ENCODE data around the gene MT1X. TPM values are rescaled to one million over a fixed set of nuclear protein-coding genes. Genes with fewer than 3 reads are reported as not detected.

MT1X gene
- total RNA-seq, 1 experiment from 2014 or later: 18.9 TPM

- Histone ChIP-seq H2AFZ (no peak overlapping the region), H3K79me2 (ENCODE audit: low read depth) (no peaks in the 10 kb centered on the region), H3K36me3 (ENCODE audit: low read depth) (no peaks in the 10 kb centered on the region), H3K9me3 (ENCODE audit: insufficient read depth, low read depth) (no peaks in the 10 kb centered on the region), H3K4me2 (no peak overlapping the region), H3K4me1 (replicated peaks; ENCODE audit: insufficient read depth) (peaks cover 9% of the 10 kb centered on the region), H3K4me3 (no peak overlapping the region), H3K9me2 (ENCODE audit: insufficient read depth) (no peaks in the 10 kb centered on the region), H3K27me3 (ENCODE audit: insufficient read depth, low read depth) (no peaks in the 10 kb centered on the region), H3F3A (ENCODE audit: insufficient read depth, low read depth) (0 out of 2 replicates have a peak, but pooled peaks cover 8% of the 10 kb centered on the region), H4K20me1 (ENCODE audit: insufficient read depth) (no peaks in the 10 kb centered on the region), H3K27ac (no peak overlapping the region)
- TF ChIP-seq, protein P1, sequence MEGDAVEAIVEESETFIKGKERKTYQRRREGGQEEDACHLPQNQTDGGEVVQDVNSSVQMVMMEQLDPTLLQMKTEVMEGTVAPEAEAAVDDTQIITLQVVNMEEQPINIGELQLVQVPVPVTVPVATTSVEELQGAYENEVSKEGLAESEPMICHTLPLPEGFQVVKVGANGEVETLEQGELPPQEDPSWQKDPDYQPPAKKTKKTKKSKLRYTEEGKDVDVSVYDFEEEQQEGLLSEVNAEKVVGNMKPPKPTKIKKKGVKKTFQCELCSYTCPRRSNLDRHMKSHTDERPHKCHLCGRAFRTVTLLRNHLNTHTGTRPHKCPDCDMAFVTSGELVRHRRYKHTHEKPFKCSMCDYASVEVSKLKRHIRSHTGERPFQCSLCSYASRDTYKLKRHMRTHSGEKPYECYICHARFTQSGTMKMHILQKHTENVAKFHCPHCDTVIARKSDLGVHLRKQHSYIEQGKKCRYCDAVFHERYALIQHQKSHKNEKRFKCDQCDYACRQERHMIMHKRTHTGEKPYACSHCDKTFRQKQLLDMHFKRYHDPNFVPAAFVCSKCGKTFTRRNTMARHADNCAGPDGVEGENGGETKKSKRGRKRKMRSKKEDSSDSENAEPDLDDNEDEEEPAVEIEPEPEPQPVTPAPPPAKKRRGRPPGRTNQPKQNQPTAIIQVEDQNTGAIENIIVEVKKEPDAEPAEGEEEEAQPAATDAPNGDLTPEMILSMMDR (conservative IDR thresholded peaks at IDR 0.05): no peak
- intact Hi-C loops (cut with micrococcal nuclease; ENCODE audit: unreplicated experiment): loop anchor here (1.0 to 10.0 kb wide), 6 partner anchors 97 to 988 kb away; no protein-coding TSS in a partner anchor
- ChIA-PET POLR2A (ENCODE audit: unreplicated experiment) (no interaction called here), CTCF (interaction anchor here (0.6 to 2.2 kb wide), 9 partner anchors 14 to 196 kb away, joined by 3 to 13 read pairs (median 3); no protein-coding TSS in a partner anchor)
- no peak for DNase-seq
- no TSS peak for BruUV-seq (replicated peaks)
These were observed 20.6 kb downstream of the MT1X start for GRCh38 chr16:56702836-56703235.

DNA sequence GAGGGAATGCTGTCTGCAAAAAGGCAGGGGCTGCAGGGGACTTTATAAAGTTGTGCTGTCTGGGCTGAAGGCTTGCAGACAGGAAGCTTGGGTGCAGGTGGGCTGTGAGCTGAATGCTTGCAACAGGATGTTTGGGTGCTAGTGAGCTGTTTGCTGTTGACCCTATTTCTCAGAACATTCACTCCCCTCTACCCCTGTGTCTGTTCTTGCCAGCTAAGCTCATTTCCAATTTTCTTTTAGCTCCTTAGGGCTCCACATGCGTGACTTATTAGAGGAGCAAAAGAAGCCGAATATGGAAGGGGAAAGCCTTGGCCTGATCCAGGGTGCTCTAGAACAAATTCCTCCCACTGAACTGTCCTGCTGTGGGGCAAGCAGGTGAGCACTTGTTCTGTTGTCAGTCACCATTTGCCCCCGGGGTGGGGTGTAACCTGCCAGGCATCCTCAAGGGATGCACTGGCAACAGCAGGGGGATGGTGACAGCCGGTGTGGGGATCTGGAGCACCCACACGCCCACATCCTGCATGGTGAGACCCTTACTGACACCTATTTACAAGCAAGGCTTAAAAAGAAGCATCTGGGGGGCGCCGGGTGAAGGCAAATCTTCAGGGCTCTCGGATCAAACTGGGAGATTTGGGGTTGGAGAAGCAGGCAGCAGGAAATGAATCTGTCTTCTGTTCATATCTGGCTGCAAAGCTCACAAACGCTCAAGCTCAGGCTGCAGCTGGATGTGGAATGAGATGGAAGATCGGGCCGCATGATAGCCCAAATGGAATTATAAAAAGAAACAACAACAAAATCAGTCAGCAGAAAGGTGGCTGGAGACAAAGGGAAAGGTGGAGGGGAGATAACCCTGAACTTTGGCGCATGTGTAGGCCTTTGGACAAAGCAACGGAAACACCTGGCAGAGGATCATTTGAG is 26.5 kb downstream of the MT1X start:
- Histone ChIP-seq H3K27ac (no peak overlapping the region), H3K79me2 (ENCODE audit: low read depth) (no peaks in the 10 kb centered on the region), H4K20me1 (ENCODE audit: insufficient read depth) (no peaks in the 10 kb centered on the region), H3K4me3 (no peak overlapping the region), H3K4me1 (replicated peaks; ENCODE audit: insufficient read depth) (no peaks in the 10 kb centered on the region), H3K36me3 (ENCODE audit: low read depth) (no peaks in the 10 kb centered on the region), H3K4me2 (no peak overlapping the region), H3K9me3 (ENCODE audit: insufficient read depth, low read depth) (no peaks in the 10 kb centered on the region), H3K27me3 (ENCODE audit: insufficient read depth, low read depth) (no peaks in the 10 kb centered on the region), H3F3A (ENCODE audit: insufficient read depth, low read depth) (no peaks in the 10 kb centered on the region), H2AFZ (no peak overlapping the region), H3K9me2 (ENCODE audit: insufficient read depth) (no peaks in the 10 kb centered on the region)
- ChIA-PET CTCF (no interaction called here), POLR2A (ENCODE audit: unreplicated experiment) (no interaction called here)
- no TSS peak for BruUV-seq (replicated peaks)
- TF ChIP-seq, protein P1 (conservative IDR thresholded peaks at IDR 0.05): no peak
- no peak for TF ChIP-seq EZH2 (IDR thresholded peaks at IDR 0.05; ENCODE audit: low read depth)
- DNase-seq: no peak
- intact Hi-C loops (cut with micrococcal nuclease; ENCODE audit: unreplicated experiment): loop anchor here (10.0 kb wide), 3 partner anchors 354 to 994 kb away; no protein-coding TSS in a partner anchor

- H2AFZ ChIP-seq: no peak overlapping the region
- no peak overlapping the region for H3K4me2 ChIP-seq
- intact Hi-C loops (cut with micrococcal nuclease; ENCODE audit: unreplicated experiment): loop anchor here (10.0 kb wide), 3 partner anchors 355 to 995 kb away; no protein-coding TSS in a partner anchor
- no peaks in the 10 kb centered on the region for H3K79me2 ChIP-seq (ENCODE audit: low read depth)
- ChIA-PET POLR2A (ENCODE audit: unreplicated experiment) (no interaction called here), CTCF (no interaction called here)
- H3K4me1 ChIP-seq (replicated peaks; ENCODE audit: insufficient read depth): no peaks in the 10 kb centered on the region
- TF ChIP-seq, protein P1 (conservative IDR thresholded peaks at IDR 0.05): no peak
- TF ChIP-seq EZH2 (IDR thresholded peaks at IDR 0.05; ENCODE audit: low read depth): no peak
- no peak overlapping the region for H3K27ac ChIP-seq
- no peaks in the 10 kb centered on the region for H3F3A ChIP-seq (ENCODE audit: insufficient read depth, low read depth)
- no TSS peak for BruUV-seq (replicated peaks)
- no peak overlapping the region for H3K4me3 ChIP-seq
- H3K9me3 ChIP-seq (ENCODE audit: insufficient read depth, low read depth): no peaks in the 10 kb centered on the region
- no peaks in the 10 kb centered on the region for H3K9me2 ChIP-seq (ENCODE audit: insufficient read depth)
- no peaks in the 10 kb centered on the region for H3K27me3 ChIP-seq (ENCODE audit: insufficient read depth, low read depth)
- H3K36me3 ChIP-seq (ENCODE audit: low read depth): no peaks in the 10 kb centered on the region
- no peak for DNase-seq
- no peaks in the 10 kb centered on the region for H4K20me1 ChIP-seq (ENCODE audit: insufficient read depth)
These were observed 27.3 kb downstream of the MT1X start for GRCh38 chr16:56709443-56710040.
